Progenitor cell of endocrine pancreas (in vitro differentiated cells): ENCODE results near the gene GTF2H3. TPM values are rescaled to one million over a fixed set of nuclear protein-coding genes. Genes with fewer than 3 reads are reported as not detected.

Experiments
- DNase-seq: peaks from one replicate; pipeline ENCODE4 v3.0.0; 2021; ENCODE audit warnings: low spot score; ENCODE audit not compliant: unreplicated experiment
- H3K27ac Mint-ChIP-seq: 2 replicates; pipeline ENCODE4 v1.8.0; 2021; ENCODE audit warnings: mild to moderate bottlenecking, moderate library complexity, mixed read lengths
- H3K27me3 Mint-ChIP-seq: 2 replicates; pipeline ENCODE4 v1.8.0; 2021; ENCODE audit warnings: mixed read lengths
- H3K36me3 Mint-ChIP-seq: 2 replicates; pipeline ENCODE4 v1.8.0; 2022; ENCODE audit warnings: mixed read lengths; ENCODE audit not compliant: insufficient read depth
- H3K4me1 Mint-ChIP-seq: 2 replicates; pipeline ENCODE4 v1.8.0; 2021; ENCODE audit warnings: low read depth, mixed read lengths
- H3K4me3 Mint-ChIP-seq: 2 replicates; pipeline ENCODE4 v1.8.0; 2021; ENCODE audit warnings: low read depth, mild to moderate bottlenecking, moderate library complexity, mixed read lengths
- H3K9me3 Mint-ChIP-seq: 2 replicates; pipeline ENCODE4 v1.8.0; 2021; ENCODE audit warnings: low read depth, mixed read lengths
- CTCF ChIP-seq: fragments of 200-600 bp; sonication (generic); IDR thresholded peaks from one replicate; pipeline ENCODE4 v1.5.0; 2021; ENCODE audit warnings: antibody characterized with exemption, mild to moderate bottlenecking; ENCODE audit not compliant: unreplicated experiment
- total RNA-seq: library from RNA; stranded (reverse); gene quantifications from 2 replicates; pipeline ENCODE4 v1.2.1, GENCODE V29; 2021

The GTF2H3 gene
- total RNA-seq, 1 donor from 2014 or later, result 32.7 TPM

DNA sequence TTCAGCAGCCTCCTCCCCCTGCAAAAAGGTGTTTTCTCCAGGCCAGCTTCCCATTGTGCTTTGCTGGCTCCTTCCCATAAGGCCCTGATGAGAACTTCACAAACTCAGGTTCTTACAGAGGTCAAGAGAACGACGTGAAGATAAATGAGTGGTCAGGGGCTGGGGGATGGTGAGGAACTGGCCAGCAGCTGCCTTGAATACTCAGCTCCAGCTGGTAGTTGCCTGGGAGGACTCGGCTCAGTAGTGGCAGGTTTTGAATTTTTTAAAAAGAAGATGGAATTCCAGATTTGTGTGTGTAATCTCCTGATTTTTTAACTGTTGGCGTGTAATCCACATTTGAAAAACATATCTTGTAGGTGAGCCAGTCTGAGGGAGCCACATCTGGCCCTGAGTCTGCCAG, 25.9 kb upstream of the GTF2H3 start:
- H3K9me3 Mint-ChIP-seq, result no peaks in the 10 kb centered on the region
- no peak overlapping the region for H3K27ac Mint-ChIP-seq
- peaks cover 4% of the 10 kb centered on the region for H3K4me1 Mint-ChIP-seq
- no peak overlapping the region for H3K4me3 Mint-ChIP-seq
- DNase-seq, result no peak
- peaks cover 21% of the 10 kb centered on the region for H3K36me3 Mint-ChIP-seq
- TF ChIP-seq CTCF, result no peak
- no peaks in the 10 kb centered on the region for H3K27me3 Mint-ChIP-seq

DNA sequence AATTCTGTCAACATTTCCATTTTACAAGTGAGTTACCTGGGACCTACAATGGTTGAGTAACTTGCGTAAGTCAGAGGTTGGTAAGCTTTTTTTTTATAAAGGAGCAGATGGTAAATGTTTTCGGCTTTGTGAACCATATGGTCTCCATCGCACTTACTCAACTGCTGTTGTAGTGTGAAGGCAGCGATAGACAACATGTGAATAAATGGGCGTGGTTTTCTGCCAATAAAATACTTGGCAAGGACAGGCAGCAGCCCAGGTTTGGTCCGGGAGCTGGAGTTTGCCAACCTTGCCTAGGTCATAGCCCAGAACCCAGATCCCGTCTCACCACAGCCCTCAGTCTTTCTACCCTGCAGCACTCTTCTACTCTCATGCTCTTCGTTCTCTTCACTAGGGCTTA, 25.4 kb upstream of the GTF2H3 start:
- Mint-ChIP-seq H3K4me3 (no peak overlapping the region), H3K4me1 (no peaks in the 10 kb centered on the region), H3K27ac (no peak overlapping the region), H3K36me3 (peaks cover 21% of the 10 kb centered on the region), H3K9me3 (no peaks in the 10 kb centered on the region), H3K27me3 (no peaks in the 10 kb centered on the region)
- no peak for DNase-seq
- TF ChIP-seq CTCF, result no peak

- Mint-ChIP-seq H3K27ac (no peak overlapping the region), H3K27me3 (no peaks in the 10 kb centered on the region), H3K4me3 (no peak overlapping the region), H3K36me3 (peaks cover 26% of the 10 kb centered on the region), H3K9me3 (no peaks in the 10 kb centered on the region), H3K4me1 (no peaks in the 10 kb centered on the region)
- DNase-seq, result no peak
- TF ChIP-seq CTCF, result no peak
Observed at GRCh38 chr12:123614110-123614509, 19.5 kb upstream of the GTF2H3 start.

DNA sequence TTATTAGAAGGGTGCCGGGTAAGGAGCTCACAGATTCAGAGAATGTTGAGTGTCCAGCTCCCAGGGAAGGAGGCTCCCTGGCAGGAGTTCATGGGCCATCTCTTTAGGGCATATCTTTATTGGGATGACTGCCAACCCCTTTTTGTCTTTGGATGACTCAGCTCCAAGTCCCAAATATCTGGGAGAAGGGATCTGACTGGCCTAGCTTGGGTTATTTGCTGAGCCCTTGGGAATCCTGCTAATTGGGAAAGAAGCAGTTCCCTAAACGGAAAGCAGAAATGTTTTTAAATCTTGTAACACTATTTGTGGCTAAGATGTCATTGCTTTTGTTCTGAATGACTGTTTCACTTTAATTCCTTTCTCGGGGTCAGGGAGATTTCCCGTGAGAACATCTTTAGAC, 19.1 kb upstream of the GTF2H3 start:
- no peak for DNase-seq
- Mint-ChIP-seq H3K9me3 (no peaks in the 10 kb centered on the region), H3K4me1 (no peaks in the 10 kb centered on the region), H3K36me3 (peaks cover 29% of the 10 kb centered on the region), H3K4me3 (no peak overlapping the region), H3K27me3 (no peaks in the 10 kb centered on the region), H3K27ac (no peak overlapping the region)
- no peak for TF ChIP-seq CTCF

- Mint-ChIP-seq H3K27me3 (no peaks in the 10 kb centered on the region), H3K9me3 (no peaks in the 10 kb centered on the region), H3K27ac (no peak overlapping the region), H3K4me1 (no peaks in the 10 kb centered on the region), H3K4me3 (no peak overlapping the region), H3K36me3 (peaks cover 36% of the 10 kb centered on the region)
- DNase-seq, result no peak
- TF ChIP-seq CTCF, result no peak
Observed at GRCh38 chr12:123617144-123617543, 16.5 kb upstream of the GTF2H3 start.

- Mint-ChIP-seq H3K4me1 (no peaks in the 10 kb centered on the region), H3K4me3 (no peak overlapping the region), H3K36me3 (peaks cover 32% of the 10 kb centered on the region), H3K27me3 (no peaks in the 10 kb centered on the region), H3K27ac (no peak overlapping the region), H3K9me3 (no peaks in the 10 kb centered on the region)
- DNase-seq, result no peak
- TF ChIP-seq CTCF, result no peak
Observed at GRCh38 chr12:123617580-123617979, 16.0 kb upstream of the GTF2H3 start.
